Right lobe of liver (tissue), 4 donors: ENCODE data around the gene DIP2C.

Source experiments
- POLR2A ChIP-seq: fragments of 450-650 bp; IDR thresholded peaks from one replicate; pipeline ENCODE4 v1.6.1; 2017; ENCODE audit warnings: antibody characterized with exemption, mild to moderate bottlenecking
- TF ChIP-seq, protein P1 (sequence below), 4 donors: fragments of 200-600 bp in 3 of 4; fragments of 450-650 bp in 1 of 4; IDR thresholded peaks; one replicate each; pipeline versions ENCODE4 v1.5.1 to v1.8.0; 2016 to 2022; ENCODE audit warnings: antibody characterized with exemption in 4 of 4, mild to moderate bottlenecking in 2 of 4
- donor health status: DM: no; HTN: no; CAD: no.
- donor health status: DM: no; HTN: no; CAD: no.
- donor health status: DM: no; HTN: yes; CAD: no.

DNA sequence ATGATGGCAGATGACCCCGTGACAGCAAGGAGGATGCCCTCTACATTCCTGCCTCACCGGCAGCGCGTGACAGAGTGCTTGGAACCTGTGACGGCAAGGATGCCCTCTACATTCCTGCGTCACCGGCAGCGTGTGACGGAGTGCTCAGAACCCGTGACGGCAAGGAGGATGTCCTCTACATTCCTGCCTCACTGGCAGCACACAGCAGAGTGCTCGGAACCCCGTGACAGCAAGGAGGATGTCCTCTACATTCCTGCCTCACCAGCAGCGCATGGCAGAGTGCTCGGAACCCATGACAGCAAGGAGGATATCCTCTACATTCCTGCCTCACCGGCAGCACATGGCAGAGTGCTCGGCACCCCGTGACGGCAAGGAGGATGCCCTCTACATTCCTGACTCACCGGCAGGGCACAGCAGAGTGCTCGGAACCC, 231.0 kb downstream of the DIP2C start:
- TF ChIP-seq, protein P1, sequence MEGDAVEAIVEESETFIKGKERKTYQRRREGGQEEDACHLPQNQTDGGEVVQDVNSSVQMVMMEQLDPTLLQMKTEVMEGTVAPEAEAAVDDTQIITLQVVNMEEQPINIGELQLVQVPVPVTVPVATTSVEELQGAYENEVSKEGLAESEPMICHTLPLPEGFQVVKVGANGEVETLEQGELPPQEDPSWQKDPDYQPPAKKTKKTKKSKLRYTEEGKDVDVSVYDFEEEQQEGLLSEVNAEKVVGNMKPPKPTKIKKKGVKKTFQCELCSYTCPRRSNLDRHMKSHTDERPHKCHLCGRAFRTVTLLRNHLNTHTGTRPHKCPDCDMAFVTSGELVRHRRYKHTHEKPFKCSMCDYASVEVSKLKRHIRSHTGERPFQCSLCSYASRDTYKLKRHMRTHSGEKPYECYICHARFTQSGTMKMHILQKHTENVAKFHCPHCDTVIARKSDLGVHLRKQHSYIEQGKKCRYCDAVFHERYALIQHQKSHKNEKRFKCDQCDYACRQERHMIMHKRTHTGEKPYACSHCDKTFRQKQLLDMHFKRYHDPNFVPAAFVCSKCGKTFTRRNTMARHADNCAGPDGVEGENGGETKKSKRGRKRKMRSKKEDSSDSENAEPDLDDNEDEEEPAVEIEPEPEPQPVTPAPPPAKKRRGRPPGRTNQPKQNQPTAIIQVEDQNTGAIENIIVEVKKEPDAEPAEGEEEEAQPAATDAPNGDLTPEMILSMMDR (IDR thresholded peaks at IDR 0.05): no peak
- TF ChIP-seq POLR2A: no peak
